Endothelial cell of umbilical vein (primary cell): ENCODE measurements around the gene CLSTN1. TPM values are rescaled to one million over a fixed set of nuclear protein-coding genes. Genes with fewer than 3 reads are reported as not detected.

Source experiments
- BruUV-seq: library from RNA; stranded (reverse); fragments of 400-500 nt; replicated peaks from 2 replicates; lab custom pipeline; 2021; lab: Mats Ljungman, UMichigan
- CTCF ChIA-PET: fragments of 300-600, 350-600 bp; sonication (Branson Sonifier 250); formaldehyde crosslinking; loops from one replicate; lab custom pipeline; 2021; ENCODE audit warnings: antibody characterized with exemption, inconsistent platforms; lab: Charles Lee
- POLR2A ChIA-PET: fragments of 300-600, 350-600 bp; sonication (Branson Sonifier 250); formaldehyde crosslinking; loops from one replicate; lab custom pipeline; 2021; ENCODE audit warnings: antibody characterized with exemption, inconsistent platforms; lab: Charles Lee
- DNase-seq: peaks from one replicate; pipeline ENCODE4 v3.0.0-alpha.2; 2011; ENCODE audit warnings: low read depth, low spot score
- FAIRE-seq: peaks from 2 replicates; lab custom pipeline; 2011; peaks lifted over from hg19 to GRCh38; lab: Jason Lieb, UNC
- H2AFZ ChIP-seq: 2 replicates; pipeline ENCODE4 v1.6.0; 2012; ENCODE audit warnings: low read depth, low read length, control low read depth, inconsistent platforms
- H3K27ac ChIP-seq: 2 replicates; pipeline ENCODE4 v1.5.1; 2011; ENCODE audit warnings: low read depth, mild to moderate bottlenecking, control low read depth, low read length, moderate library complexity; ENCODE audit not compliant: insufficient read depth
- H3K27me3 ChIP-seq, 2 experiments: 2 replicates each; pipeline versions ENCODE4 v1.6.0 to v1.6.1; 2011; ENCODE audit warnings: low read length in 2 of 2, mixed read lengths in 1 of 2; ENCODE audit not compliant: control insufficient read depth in 2 of 2, insufficient read depth in 2 of 2
- H3K36me3 ChIP-seq, 2 experiments: 2 replicates in 1 of 2; 3 replicates in 1 of 2; pipeline ENCODE4 v1.5.1; 2011; ENCODE audit warnings: low read length in 2 of 2, mild to moderate bottlenecking in 1 of 2, moderate library complexity in 1 of 2; ENCODE audit not compliant: control insufficient read depth in 2 of 2, insufficient read depth in 2 of 2; ENCODE audit errors: extremely low read depth in 1 of 2
- H3K4me1 ChIP-seq: 3 replicates; pipeline ENCODE4 v1.5.1; 2011; ENCODE audit warnings: mild to moderate bottlenecking, low read length; ENCODE audit not compliant: control insufficient read depth, insufficient read depth; ENCODE audit errors: extremely low read depth
- H3K4me2 ChIP-seq: 2 replicates; pipeline ENCODE4 v1.6.1; 2011; ENCODE audit warnings: low read length, control low read depth, mixed read lengths; ENCODE audit not compliant: insufficient read depth
- H3K4me3 ChIP-seq, 3 experiments: fragments of 200-600 bp in 1 of 3; sonication (generic), shearing (Covaris generic) in 1 of 3; replicated peaks in 1 of 3; 2 replicates each; pipeline ENCODE4 v1.5.1; 2011 to 2016; ENCODE audit warnings: control low read depth in 3 of 3, low read length in 3 of 3, mild to moderate bottlenecking in 2 of 3, inconsistent platforms in 1 of 3, low read depth in 1 of 3, moderate library complexity in 1 of 3; ENCODE audit not compliant: insufficient read depth in 1 of 3
- H3K79me2 ChIP-seq: 2 replicates; pipeline ENCODE4 v1.6.0; 2012; ENCODE audit warnings: low read length, inconsistent platforms; ENCODE audit not compliant: control insufficient read depth, insufficient read depth
- H3K9ac ChIP-seq: replicated peaks from 2 replicates; pipeline ENCODE3; 2011; ENCODE audit warnings: low read length, control low read depth; ENCODE audit not compliant: insufficient read depth; ENCODE audit errors: extremely low read depth
- H3K9me1 ChIP-seq: replicated peaks from 3 replicates; pipeline ENCODE4 v1.6.0; 2011; ENCODE audit warnings: mild to moderate bottlenecking, low read length; ENCODE audit not compliant: control insufficient read depth, insufficient read depth; ENCODE audit errors: extremely low read depth
- H3K9me3 ChIP-seq: replicated peaks from 2 replicates; pipeline ENCODE4 v1.5.1; 2012; ENCODE audit warnings: low read length, inconsistent platforms; ENCODE audit not compliant: control insufficient read depth, insufficient read depth
- H4K20me1 ChIP-seq: replicated peaks from 2 replicates; pipeline ENCODE3; 2011; ENCODE audit warnings: mild to moderate bottlenecking, low read length; ENCODE audit not compliant: control insufficient read depth, insufficient read depth; ENCODE audit errors: extremely low read depth
- CTCF ChIP-seq, 2 donors: IDR thresholded peaks; 1 replicate in 1 of 2; 2 replicates in 1 of 2; pipeline ENCODE4 v1.5.1; 2011; ENCODE audit warnings: low read length in 2 of 2, mild to moderate bottlenecking in 2 of 2, moderate library complexity in 2 of 2, control low read depth in 1 of 2, inconsistent platforms in 1 of 2, low read depth in 1 of 2; ENCODE audit not compliant: insufficient read depth in 1 of 2; ENCODE audit errors: extremely low read depth in 1 of 2
- EZH2 ChIP-seq: IDR thresholded peaks from 2 replicates; pipeline ENCODE4 v1.6.1; 2012; ENCODE audit warnings: borderline replicate concordance, low read depth, mild to moderate bottlenecking, moderate library complexity, low read length, inconsistent platforms; ENCODE audit not compliant: severe bottlenecking
- FOS ChIP-seq: IDR thresholded peaks from 2 replicates; pipeline ENCODE4 v1.6.1; 2011; ENCODE audit warnings: mild to moderate bottlenecking, low read length, moderate library complexity, borderline replicate concordance; ENCODE audit not compliant: insufficient read depth
- GATA2 ChIP-seq: IDR thresholded peaks from 2 replicates; pipeline ENCODE4 v1.7.0; 2011; ENCODE audit warnings: low read depth, mild to moderate bottlenecking, moderate library complexity, mixed read lengths, low read length; ENCODE audit not compliant: insufficient read length, insufficient read depth
- JUN ChIP-seq: IDR thresholded peaks from 2 replicates; pipeline ENCODE4 v1.6.1; 2011; ENCODE audit warnings: borderline replicate concordance, low read depth; ENCODE audit not compliant: insufficient read length, insufficient read depth
- MAX ChIP-seq: IDR thresholded peaks from 2 replicates; pipeline ENCODE4 v1.6.1; 2011; ENCODE audit not compliant: insufficient read depth, insufficient read length
- MYC ChIP-seq: IDR thresholded peaks from one replicate; pipeline ENCODE4 v1.6.1; 2011; ENCODE audit warnings: mild to moderate bottlenecking, low read depth, low read length
- POLR2A ChIP-seq: IDR thresholded peaks from 2 replicates; pipeline ENCODE4 v1.6.1; 2012; ENCODE audit warnings: low read depth, mild to moderate bottlenecking, control low read depth, low read length
- POLR2AphosphoS5 ChIP-seq: IDR thresholded peaks from 2 replicates; pipeline ENCODE4 v1.6.1; 2012; ENCODE audit warnings: low read depth, mild to moderate bottlenecking, control low read depth, low read length, moderate library complexity; ENCODE audit not compliant: insufficient read depth
- dilution Hi-C: fragments of 300-500 bp; cut with MboI; formaldehyde crosslinking; loops from one replicate; pipeline ENCODE4 v1.15.0; 2019; ENCODE audit warnings: low sequenced_read_pairs; ENCODE audit not compliant: extremely low pct_ligation_motif_present
- intact Hi-C: fragments of 100-400 bp; cut with micrococcal nuclease; formaldehyde crosslinking; loops from one replicate; pipeline ENCODE4 v1.10.0; 2022
- polyA plus RNA-seq, 4 experiments: library from polyadenylated mRNA; depleted of rRNA in 3 of 4; stranded (reverse) in 3 of 4; unstranded in 1 of 4; fragments of >200 nt; gene quantifications; 2 replicates each; pipeline versions ENCODE4 v1.2.1 to v1.2.3, GENCODE V29; 2011 to 2012; ENCODE audit warnings: missing spikeins in 1 of 4
- total RNA-seq: library from RNA; stranded (reverse); gene quantifications from 2 replicates; pipeline ENCODE4 v1.2.3, GENCODE V29; 2021

The CLSTN1 gene
- total and polyA plus RNA-seq, 2 donors (not counting 3 experiments of a cell fraction or from before 2014, with no cell fraction given) = 49.1 to 130 TPM

GRCh38 chr1:9835404-9835757, 11.6 kb upstream of the CLSTN1 start:
- no peaks in the 10 kb centered on the region for H3K79me2 ChIP-seq
- CTCF ChIA-PET = interaction anchor here (1.1 to 2.2 kb wide), 3 partner anchors 8 to 31 kb away, joined by 3 to 9 read pairs (median 7); no protein-coding TSS in a partner anchor
- H3K9me1 ChIP-seq = no peaks in the 10 kb centered on the region
- H3K9ac ChIP-seq = no peak overlapping the region
- H3K9me3 ChIP-seq = no peaks in the 10 kb centered on the region
- no peak overlapping the region for H3K27ac ChIP-seq
- dilution Hi-C loops = no loop called here
- no peaks in the 10 kb centered on the region for H4K20me1 ChIP-seq
- H3K4me1 ChIP-seq = peaks cover 7% of the 10 kb centered on the region
- intact Hi-C loops = no loop called here
- peak overlapping the region; percentile 33 for H2AFZ ChIP-seq
- H3K36me3 ChIP-seq = no peaks in the 10 kb centered on the region
- DNase-seq = no peak
- peaks cover 0 to 2% of the 10 kb centered on the region in 2 experiments for H3K27me3 ChIP-seq
- BruUV-seq = no TSS peak
- POLR2A ChIA-PET = no interaction called here
- TF ChIP-seq MYC = no peak
- no peak for TF ChIP-seq GATA2
- TF ChIP-seq POLR2AphosphoS5 = no peak
- TF ChIP-seq CTCF (IDR thresholded peaks at IDR 0.05; ENCODE audit: extremely low read depth in 1 of 2, insufficient read depth in 1 of 2, low read depth in 1 of 2, low read length in 2 of 2) = no peak
- no peak for TF ChIP-seq EZH2
- no peak for TF ChIP-seq MAX
- TF ChIP-seq POLR2A = no peak
- no peak for TF ChIP-seq JUN
- no peak for TF ChIP-seq FOS
- no peak for FAIRE-seq
- no peak overlapping the region for H3K4me2 ChIP-seq
- no peak overlapping the region for H3K4me3 ChIP-seq
